Measurements from ENCODE around the gene ASB7.

DNA sequence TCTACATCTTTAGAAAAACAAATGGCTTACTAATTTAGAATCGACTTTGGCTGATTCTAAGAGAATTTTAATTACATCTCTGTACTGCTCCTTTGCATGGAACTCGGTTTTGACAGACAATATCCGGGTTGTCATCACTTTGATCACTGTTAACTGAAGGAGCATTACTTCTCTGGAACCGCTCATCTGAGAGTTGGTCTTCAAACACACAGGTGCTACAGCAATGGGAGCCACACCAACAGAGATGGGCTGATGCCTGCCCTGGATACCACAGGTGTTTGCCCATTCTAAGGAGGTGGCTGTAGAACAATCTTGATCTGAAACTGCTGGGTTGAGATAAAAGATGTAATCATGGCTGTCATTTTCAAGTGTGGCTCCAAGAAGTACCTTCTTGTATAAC is 22.0 kb upstream of the ASB7 start:
- TF ChIP-seq, protein P1, sequence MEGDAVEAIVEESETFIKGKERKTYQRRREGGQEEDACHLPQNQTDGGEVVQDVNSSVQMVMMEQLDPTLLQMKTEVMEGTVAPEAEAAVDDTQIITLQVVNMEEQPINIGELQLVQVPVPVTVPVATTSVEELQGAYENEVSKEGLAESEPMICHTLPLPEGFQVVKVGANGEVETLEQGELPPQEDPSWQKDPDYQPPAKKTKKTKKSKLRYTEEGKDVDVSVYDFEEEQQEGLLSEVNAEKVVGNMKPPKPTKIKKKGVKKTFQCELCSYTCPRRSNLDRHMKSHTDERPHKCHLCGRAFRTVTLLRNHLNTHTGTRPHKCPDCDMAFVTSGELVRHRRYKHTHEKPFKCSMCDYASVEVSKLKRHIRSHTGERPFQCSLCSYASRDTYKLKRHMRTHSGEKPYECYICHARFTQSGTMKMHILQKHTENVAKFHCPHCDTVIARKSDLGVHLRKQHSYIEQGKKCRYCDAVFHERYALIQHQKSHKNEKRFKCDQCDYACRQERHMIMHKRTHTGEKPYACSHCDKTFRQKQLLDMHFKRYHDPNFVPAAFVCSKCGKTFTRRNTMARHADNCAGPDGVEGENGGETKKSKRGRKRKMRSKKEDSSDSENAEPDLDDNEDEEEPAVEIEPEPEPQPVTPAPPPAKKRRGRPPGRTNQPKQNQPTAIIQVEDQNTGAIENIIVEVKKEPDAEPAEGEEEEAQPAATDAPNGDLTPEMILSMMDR (IDR thresholded peaks at IDR 0.05): no peak
- TF ChIP-seq EZH2phosphoT487 (IDR thresholded peaks at IDR 0.05): no peak
